ENCODE results near the gene MCF2L.

DNA sequence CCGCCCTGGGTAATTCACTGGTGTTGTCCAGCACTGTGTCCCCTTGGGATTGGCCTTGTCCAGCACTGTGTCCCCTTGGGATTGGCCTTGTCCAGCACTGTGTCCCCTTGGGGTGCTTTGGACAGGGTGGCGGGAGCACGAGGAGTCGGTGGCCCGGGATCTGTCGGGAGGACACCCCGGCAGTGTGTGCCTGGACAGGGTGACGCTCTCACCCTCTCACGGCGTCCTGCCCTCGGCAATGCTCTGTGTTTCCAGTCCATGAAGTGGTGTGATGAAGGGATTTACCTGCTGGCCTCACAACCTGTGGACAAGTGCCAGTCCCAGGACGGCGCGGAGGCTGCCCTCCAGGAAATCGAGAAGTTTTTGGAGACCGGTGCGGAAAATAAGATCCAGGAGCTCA is 106.7 kb downstream of the MCF2L start:
- TF ChIP-seq CTCF (IDR thresholded peaks at IDR 0.05) (no peak), EZH2 (IDR thresholded peaks at IDR 0.05) (no peak)
